GM21619 (cell line): ENCODE measurements around the gene NSMF.
"Not testable (repeated sequence)": the region's sequence is repeated elsewhere in the genome, so short reads cannot be mapped to it uniquely, and the experiment has no call there.

Experiments
- ATAC-seq: cut with Tn5 transposase; IDR thresholded peaks from one replicate; pipeline ENCODE4 v1.9.1; 2021; ENCODE audit not compliant: unreplicated experiment

The NSMF gene

GRCh38 chr9:137459601-137460362 lies 648 bp upstream of the NSMF start:
- ATAC-seq, result no peak

- ATAC-seq, result peak; percentile 4
Observed at GRCh38 chr9:137458194-137459151, 661 bp downstream of the NSMF start.

- no peak for ATAC-seq
Observed at GRCh38 chr9:137457406-137458193, 1.5 kb downstream of the NSMF start.

- no peak for ATAC-seq
Observed at GRCh38 chr9:137456864-137457405, 2.2 kb downstream of the NSMF start.

GRCh38 chr9:137456061-137456863 lies 2.9 kb downstream of the NSMF start:
- ATAC-seq, result no peak

- no peak for ATAC-seq
Observed at GRCh38 chr9:137455359-137455991, 3.7 kb downstream of the NSMF start.

- ATAC-seq, result no peak
Observed at GRCh38 chr9:137454597-137455358, 4.4 kb downstream of the NSMF start.

- ATAC-seq, result no peak
Observed at GRCh38 chr9:137454145-137454596, 5.0 kb downstream of the NSMF start.

- ATAC-seq, result no peak
Observed at GRCh38 chr9:137453643-137454081, 5.5 kb downstream of the NSMF start.

- ATAC-seq, result no peak
Observed at GRCh38 chr9:137452761-137453642, 6.1 kb downstream of the NSMF start.

- no peak for ATAC-seq
Observed at GRCh38 chr9:137452006-137452760, 7.0 kb downstream of the NSMF start.

- ATAC-seq, result not testable (repeated sequence)
Observed at GRCh38 chr9:137451264-137452005, 7.7 kb downstream of the NSMF start.

- ATAC-seq, result not testable (repeated sequence)
Observed at GRCh38 chr9:137450539-137451222, 8.5 kb downstream of the NSMF start.

GRCh38 chr9:137449931-137450538 lies 9.1 kb downstream of the NSMF start:
- no peak for ATAC-seq
